Osteoblast (primary cell): ENCODE results near the gene NR3C2. TPM values are rescaled to one million over a fixed set of nuclear protein-coding genes. Genes with fewer than 3 reads are reported as not detected.

ENCODE experiments used
- DNase-seq: peaks from one replicate; pipeline ENCODE4 v3.0.0; 2011; ENCODE audit warnings: low spot score, mixed read lengths; ENCODE audit not compliant: insufficient read length; ENCODE audit errors: missing footprints
- H2AFZ ChIP-seq: 2 replicates; pipeline ENCODE4 v1.6.0; 2011; ENCODE audit warnings: mild to moderate bottlenecking, low read length
- H3K27ac ChIP-seq: 2 replicates; pipeline ENCODE4 v1.5.1; 2011; ENCODE audit warnings: mild to moderate bottlenecking, low read depth, low read length, moderate library complexity
- H3K27me3 ChIP-seq: 2 replicates; pipeline ENCODE4 v1.6.0; 2012; ENCODE audit warnings: mild to moderate bottlenecking, control low read depth, inconsistent platforms, low read length, moderate library complexity; ENCODE audit not compliant: insufficient read depth
- H3K36me3 ChIP-seq: 2 replicates; pipeline ENCODE4 v1.5.1; 2011; ENCODE audit warnings: mild to moderate bottlenecking, low read length, control low read depth, moderate library complexity; ENCODE audit not compliant: insufficient read depth
- H3K4me1 ChIP-seq: 2 replicates; pipeline ENCODE4 v1.5.1; 2011; ENCODE audit warnings: mild to moderate bottlenecking, low read length, control low read depth, moderate library complexity; ENCODE audit not compliant: insufficient read depth
- H3K4me2 ChIP-seq: 2 replicates; pipeline ENCODE4 v1.6.0; 2011; ENCODE audit warnings: mild to moderate bottlenecking, low read length; ENCODE audit not compliant: insufficient read depth
- H3K4me3 ChIP-seq: fragments of 200-600 bp; sonication (generic); 3 replicates; pipeline ENCODE4 v1.5.1; 2012; ENCODE audit warnings: mild to moderate bottlenecking, low read length, inconsistent platforms; ENCODE audit not compliant: insufficient read depth
- H3K79me2 ChIP-seq: 2 replicates; pipeline ENCODE4 v1.6.0; 2012; ENCODE audit warnings: mild to moderate bottlenecking, low read length, control low read depth, inconsistent platforms; ENCODE audit not compliant: insufficient read depth
- H3K9me3 ChIP-seq: 2 replicates; pipeline ENCODE4 v1.5.1; 2011; ENCODE audit warnings: low read depth, low read length, control low read depth
- H4K20me1 ChIP-seq: 2 replicates; pipeline ENCODE4 v1.6.0; 2012; ENCODE audit warnings: mild to moderate bottlenecking, low read length, control low read depth; ENCODE audit not compliant: insufficient read depth
- CTCF ChIP-seq: IDR thresholded peaks from 2 replicates; pipeline ENCODE4 v1.5.1; 2011; ENCODE audit warnings: mild to moderate bottlenecking, low read depth, low read length, moderate library complexity; ENCODE audit errors: extremely low read depth
- total RNA-seq: library from RNA; depleted of rRNA; stranded (reverse); fragments of >200 nt; gene quantifications from 2 replicates; pipeline ENCODE4 v1.2.3, GENCODE V29; 2012

The NR3C2 gene
- total RNA-seq, 1 donor = 0.72 TPM

GRCh38 chr4:148152868-148153625 lies 289.2 kb downstream of the NR3C2 start:
- DNase-seq = no peak
- Histone ChIP-seq H3K27me3 (no peaks in the 10 kb centered on the region), H3K4me1 (no peaks in the 10 kb centered on the region), H3K79me2 (no peaks in the 10 kb centered on the region), H3K9me3 (no peaks in the 10 kb centered on the region), H3K36me3 (no peaks in the 10 kb centered on the region), H2AFZ (no peak overlapping the region), H3K4me3 (no peak overlapping the region), H4K20me1 (no peaks in the 10 kb centered on the region), H3K27ac (no peak overlapping the region), H3K4me2 (no peak overlapping the region)
- no peak for TF ChIP-seq CTCF

GRCh38 chr4:148151806-148152205 lies 290.4 kb downstream of the NR3C2 start:
- H2AFZ ChIP-seq = no peak overlapping the region
- no peak overlapping the region for H3K27ac ChIP-seq
- no peak for TF ChIP-seq CTCF
- H3K4me1 ChIP-seq = no peaks in the 10 kb centered on the region
- H3K4me2 ChIP-seq = no peak overlapping the region
- H3K27me3 ChIP-seq = no peaks in the 10 kb centered on the region
- no peaks in the 10 kb centered on the region for H3K79me2 ChIP-seq
- no peak for DNase-seq
- H3K9me3 ChIP-seq = no peaks in the 10 kb centered on the region
- H3K36me3 ChIP-seq = no peaks in the 10 kb centered on the region
- no peaks in the 10 kb centered on the region for H4K20me1 ChIP-seq
- H3K4me3 ChIP-seq = no peak overlapping the region

- TF ChIP-seq CTCF = no peak
- no peaks in the 10 kb centered on the region for H3K27me3 ChIP-seq
- no peak overlapping the region for H2AFZ ChIP-seq
- no peak overlapping the region for H3K27ac ChIP-seq
- H3K36me3 ChIP-seq = no peaks in the 10 kb centered on the region
- no peaks in the 10 kb centered on the region for H3K79me2 ChIP-seq
- no peaks in the 10 kb centered on the region for H4K20me1 ChIP-seq
- DNase-seq = peak; percentile 72
- no peaks in the 10 kb centered on the region for H3K9me3 ChIP-seq
- no peaks in the 10 kb centered on the region for H3K4me1 ChIP-seq
- no peak overlapping the region for H3K4me2 ChIP-seq
- H3K4me3 ChIP-seq = no peak overlapping the region
Measured at GRCh38 chr4:148145475-148145874, 296.7 kb downstream of the NR3C2 start.

- H3K4me3 ChIP-seq = no peak overlapping the region
- H3K36me3 ChIP-seq = no peaks in the 10 kb centered on the region
- H4K20me1 ChIP-seq = no peaks in the 10 kb centered on the region
- DNase-seq = no peak
- H3K9me3 ChIP-seq = no peaks in the 10 kb centered on the region
- H3K79me2 ChIP-seq = no peaks in the 10 kb centered on the region
- H3K4me1 ChIP-seq = no peaks in the 10 kb centered on the region
- no peak overlapping the region for H3K4me2 ChIP-seq
- no peak overlapping the region for H2AFZ ChIP-seq
- no peak overlapping the region for H3K27ac ChIP-seq
- no peak for TF ChIP-seq CTCF
- no peaks in the 10 kb centered on the region for H3K27me3 ChIP-seq
Measured at GRCh38 chr4:148143174-148143573, 299.0 kb downstream of the NR3C2 start.
